Mammary epithelial cell (primary cell): ENCODE results near the gene CAMK2D.

Experiments
- EZH2 ChIP-seq: IDR thresholded peaks from 2 replicates; pipeline ENCODE4 v1.6.1; 2012; ENCODE audit warnings: low read length, inconsistent platforms, borderline replicate concordance
- TF ChIP-seq, protein P1 (sequence below), 2 donors: IDR thresholded peaks in 1 of 2; conservative IDR thresholded peaks in 1 of 2; 2 replicates each; pipeline ENCODE4 v1.5.1; 2011 to 2012; ENCODE audit warnings: inconsistent platforms in 2 of 2, low read length in 2 of 2, mild to moderate bottlenecking in 2 of 2, control low read depth in 1 of 2, low read depth in 1 of 2; ENCODE audit not compliant: insufficient read depth in 1 of 2; ENCODE audit errors: extremely low read depth in 1 of 2

DNA sequence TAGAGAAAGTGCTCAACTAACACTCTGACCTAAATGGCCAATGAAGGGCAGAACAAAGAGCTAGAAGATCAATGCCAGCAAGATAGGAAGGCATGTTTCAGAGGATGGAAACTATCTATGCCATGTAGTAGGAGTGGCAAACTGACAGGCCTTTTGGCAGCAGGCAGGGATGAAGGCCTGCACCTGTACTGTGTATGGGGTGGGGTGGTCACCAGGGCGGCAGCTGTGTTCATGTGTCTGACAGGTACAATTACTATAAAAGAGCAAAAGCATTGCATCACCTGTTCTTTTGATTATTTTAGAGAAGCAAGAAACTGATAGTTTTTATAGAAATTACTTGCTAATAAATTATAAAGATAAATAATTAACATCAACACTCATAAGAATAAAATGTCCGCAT lies 239.1 kb downstream of the CAMK2D start:
- TF ChIP-seq, protein P1, sequence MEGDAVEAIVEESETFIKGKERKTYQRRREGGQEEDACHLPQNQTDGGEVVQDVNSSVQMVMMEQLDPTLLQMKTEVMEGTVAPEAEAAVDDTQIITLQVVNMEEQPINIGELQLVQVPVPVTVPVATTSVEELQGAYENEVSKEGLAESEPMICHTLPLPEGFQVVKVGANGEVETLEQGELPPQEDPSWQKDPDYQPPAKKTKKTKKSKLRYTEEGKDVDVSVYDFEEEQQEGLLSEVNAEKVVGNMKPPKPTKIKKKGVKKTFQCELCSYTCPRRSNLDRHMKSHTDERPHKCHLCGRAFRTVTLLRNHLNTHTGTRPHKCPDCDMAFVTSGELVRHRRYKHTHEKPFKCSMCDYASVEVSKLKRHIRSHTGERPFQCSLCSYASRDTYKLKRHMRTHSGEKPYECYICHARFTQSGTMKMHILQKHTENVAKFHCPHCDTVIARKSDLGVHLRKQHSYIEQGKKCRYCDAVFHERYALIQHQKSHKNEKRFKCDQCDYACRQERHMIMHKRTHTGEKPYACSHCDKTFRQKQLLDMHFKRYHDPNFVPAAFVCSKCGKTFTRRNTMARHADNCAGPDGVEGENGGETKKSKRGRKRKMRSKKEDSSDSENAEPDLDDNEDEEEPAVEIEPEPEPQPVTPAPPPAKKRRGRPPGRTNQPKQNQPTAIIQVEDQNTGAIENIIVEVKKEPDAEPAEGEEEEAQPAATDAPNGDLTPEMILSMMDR (conservative IDR thresholded peaks at IDR 0.05 in 1 of 2, IDR thresholded peaks at IDR 0.05 in 1 of 2; ENCODE audit: extremely low read depth in 1 of 2, insufficient read depth in 1 of 2, low read depth in 1 of 2, low read length in 2 of 2) = no peak
- TF ChIP-seq EZH2 = no peak
